Esophagus mucosa (tissue), 1 donor: ENCODE data around the gene RBM19. TPM values are rescaled to one million over a fixed set of nuclear protein-coding genes. Genes with fewer than 3 reads are reported as not detected.

Experiments
- ATAC-seq: fragments of 200-7000 bp; cut with Tn5 transposase; one replicate; pipeline ENCODE4 v1.9.1; 2020
- total RNA-seq: library from RNA; stranded (reverse); gene quantifications from one replicate; pipeline ENCODE4 v1.2.4, GENCODE V29; 2023
- donor health status: DM: yes; HTN: yes; CAD: no.

Gene RBM19
- total RNA-seq, 1 donor from 2014 or later: 21.7 TPM

DNA sequence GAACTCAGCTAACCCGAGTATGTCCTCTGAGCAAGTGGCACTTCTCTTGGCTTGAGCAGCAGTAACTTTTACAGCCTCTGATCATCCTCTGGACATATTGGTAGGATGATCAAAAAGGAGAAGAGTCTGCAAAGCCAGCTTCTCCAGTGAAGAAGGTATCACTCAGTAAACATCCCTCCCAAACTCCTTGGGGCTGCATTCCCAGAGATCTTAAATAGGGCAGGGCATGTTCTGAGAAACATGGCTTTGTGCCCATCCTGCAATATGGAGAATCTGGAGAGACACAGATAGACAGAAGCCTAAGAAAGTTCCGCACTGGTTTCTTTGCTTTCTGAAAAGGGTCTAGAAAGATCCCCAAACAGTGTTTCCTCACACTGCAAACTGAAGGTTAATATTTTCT, 65.4 kb downstream of the RBM19 start:
- ATAC-seq: peak; percentile 30

DNA sequence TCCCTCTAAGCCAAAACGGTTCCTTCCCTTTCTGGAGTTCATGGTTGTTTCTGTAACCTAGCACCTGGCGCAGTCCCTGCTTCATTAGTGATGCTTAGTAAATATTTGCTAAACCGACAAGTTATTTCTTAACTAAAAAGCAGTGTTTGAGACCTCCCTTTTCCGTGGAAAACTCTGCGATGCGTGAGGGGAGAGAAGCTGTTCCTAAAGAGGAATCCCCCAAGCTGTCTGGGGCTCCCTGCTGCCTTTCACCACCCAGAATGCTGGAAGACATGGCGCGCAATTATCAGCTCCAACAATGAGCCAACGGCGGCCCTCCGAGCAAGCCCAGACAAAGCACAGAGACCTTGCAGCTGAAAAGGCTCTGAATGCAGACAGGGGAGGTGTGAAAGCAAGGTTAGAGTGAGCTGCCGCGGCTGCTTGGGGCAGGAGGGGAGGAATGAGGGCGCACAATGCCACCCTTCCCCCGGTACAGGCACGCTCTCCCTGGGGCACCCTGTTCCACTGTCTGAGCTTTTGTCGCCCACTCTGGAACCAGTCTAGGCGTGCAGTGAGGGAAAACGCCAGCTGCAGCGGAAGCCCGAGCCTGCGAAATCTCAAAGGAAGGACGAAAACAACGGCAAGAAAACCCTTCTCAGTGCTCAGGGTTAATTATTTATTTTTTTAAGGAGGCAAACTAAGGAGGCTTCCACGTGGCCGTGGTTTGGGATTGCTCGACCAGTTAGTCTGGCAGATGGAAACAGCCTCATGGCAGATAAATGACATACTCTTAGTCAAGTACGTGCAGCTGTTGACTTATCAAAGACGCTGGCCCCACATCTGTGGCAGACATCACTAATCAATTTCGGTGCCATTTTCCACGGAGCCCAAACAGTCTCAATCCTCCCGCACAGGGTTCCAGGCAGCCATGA, 66.3 kb downstream of the RBM19 start:
- peak; percentile 76 for ATAC-seq

DNA sequence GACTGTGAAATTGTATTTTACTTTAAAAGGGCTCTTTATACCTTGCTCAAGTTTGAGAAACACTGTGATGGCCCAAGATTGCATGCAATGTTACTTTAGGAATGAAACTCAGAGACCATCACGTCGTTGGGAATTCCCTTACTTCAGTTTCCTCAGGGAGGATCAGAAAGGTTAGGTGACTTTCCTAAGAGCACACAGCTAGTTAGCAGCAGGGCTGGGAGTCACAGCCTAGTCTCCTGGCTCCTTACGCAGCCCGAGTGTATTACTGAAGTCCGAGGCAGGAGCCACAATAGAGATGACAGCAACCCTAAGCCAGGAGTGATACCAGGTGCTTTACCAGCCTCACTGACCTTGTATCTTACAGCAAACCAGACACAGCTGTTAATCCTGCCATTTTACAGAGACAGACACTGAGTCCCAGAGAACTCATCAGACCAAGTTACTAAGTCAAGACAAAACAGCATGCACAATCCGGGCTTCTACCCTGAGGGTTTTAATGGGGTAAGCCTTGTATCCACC, 67.0 kb downstream of the RBM19 start:
- no peak for ATAC-seq

DNA sequence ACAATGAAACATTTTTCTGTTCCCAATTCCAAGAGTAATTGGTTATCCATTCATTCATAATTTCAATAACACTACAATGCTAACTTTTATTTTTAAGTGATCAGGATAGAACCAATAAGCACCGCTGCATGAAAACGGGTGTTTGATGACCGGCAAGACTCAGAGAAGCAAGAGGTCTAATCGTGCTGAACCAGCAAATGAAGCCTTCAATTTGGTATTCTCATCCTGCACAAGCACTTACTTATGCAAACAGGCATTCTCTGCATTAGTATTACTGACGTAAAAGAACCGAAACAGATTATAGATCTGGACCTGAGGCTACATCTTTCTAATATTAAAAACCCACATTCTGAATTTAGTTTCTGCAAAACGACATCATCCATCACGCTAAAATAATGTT, 67.7 kb downstream of the RBM19 start:
- no peak for ATAC-seq

DNA sequence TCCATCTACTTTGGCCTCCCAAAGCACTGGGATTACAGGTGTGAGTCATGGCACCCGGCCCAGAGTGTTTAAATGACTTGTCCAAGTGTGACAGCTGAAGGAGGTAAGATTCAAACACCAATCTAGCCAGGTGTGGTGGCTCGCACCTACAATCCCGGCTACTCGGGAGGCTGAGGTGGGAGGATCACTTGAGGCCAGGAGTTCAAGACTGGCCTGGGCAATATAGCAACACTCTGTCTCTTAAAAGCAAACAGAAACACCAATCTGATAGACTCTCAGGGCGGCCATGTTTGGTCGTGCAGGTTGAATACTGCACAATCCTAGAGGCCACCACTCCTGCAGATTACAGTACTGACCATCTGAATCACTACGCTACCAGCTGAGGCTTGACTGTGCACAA, 68.7 kb downstream of the RBM19 start:
- no peak for ATAC-seq

DNA sequence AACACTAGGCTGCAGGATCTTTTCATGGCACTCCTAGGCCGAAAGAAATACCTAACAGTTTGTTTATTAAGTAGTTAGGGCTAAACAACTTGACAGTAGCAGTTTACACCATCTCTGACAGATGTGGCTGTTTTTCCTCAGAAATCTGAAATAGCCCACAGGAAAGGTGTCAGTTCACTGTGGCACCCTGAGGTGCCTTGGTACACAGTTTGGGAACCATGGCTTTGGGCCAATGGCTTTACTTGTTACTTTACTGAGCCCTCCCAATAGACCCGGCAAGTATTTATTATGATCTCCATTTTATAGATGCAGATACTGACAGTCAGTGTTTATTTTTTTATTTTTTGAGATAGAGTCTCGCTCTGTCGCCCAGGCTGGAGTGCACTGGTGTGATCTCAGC, 69.3 kb downstream of the RBM19 start:
- no peak for ATAC-seq

GRCh38 chr12:113896194-113896593, 69.9 kb downstream of the RBM19 start:
- no peak for ATAC-seq

- no peak for ATAC-seq
These were observed 70.9 kb downstream of the RBM19 start for GRCh38 chr12:113895176-113895575.

DNA sequence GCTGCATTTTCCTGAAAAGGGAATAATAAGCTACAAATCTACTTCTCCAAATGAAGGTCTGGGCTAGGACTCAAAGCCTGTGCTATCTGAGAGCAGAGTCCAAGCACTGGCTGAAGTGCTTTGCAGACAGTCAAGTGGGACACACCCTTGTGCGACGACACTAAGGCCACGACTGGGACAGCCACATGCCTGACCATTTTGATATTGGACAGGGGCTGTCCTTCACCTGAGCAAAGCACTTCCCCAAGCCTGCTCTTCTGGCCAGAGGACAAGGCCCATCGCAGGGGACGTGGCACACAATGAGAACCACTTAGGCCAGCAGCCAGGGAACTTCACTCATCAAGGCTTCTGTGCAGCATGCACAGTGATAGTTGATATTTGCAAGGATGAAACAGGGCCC, 71.4 kb downstream of the RBM19 start:
- no peak for ATAC-seq

GRCh38 chr12:113893221-113893620, 72.9 kb downstream of the RBM19 start:
- ATAC-seq: no peak

GRCh38 chr12:113892556-113892955, 73.6 kb downstream of the RBM19 start:
- ATAC-seq: no peak

DNA sequence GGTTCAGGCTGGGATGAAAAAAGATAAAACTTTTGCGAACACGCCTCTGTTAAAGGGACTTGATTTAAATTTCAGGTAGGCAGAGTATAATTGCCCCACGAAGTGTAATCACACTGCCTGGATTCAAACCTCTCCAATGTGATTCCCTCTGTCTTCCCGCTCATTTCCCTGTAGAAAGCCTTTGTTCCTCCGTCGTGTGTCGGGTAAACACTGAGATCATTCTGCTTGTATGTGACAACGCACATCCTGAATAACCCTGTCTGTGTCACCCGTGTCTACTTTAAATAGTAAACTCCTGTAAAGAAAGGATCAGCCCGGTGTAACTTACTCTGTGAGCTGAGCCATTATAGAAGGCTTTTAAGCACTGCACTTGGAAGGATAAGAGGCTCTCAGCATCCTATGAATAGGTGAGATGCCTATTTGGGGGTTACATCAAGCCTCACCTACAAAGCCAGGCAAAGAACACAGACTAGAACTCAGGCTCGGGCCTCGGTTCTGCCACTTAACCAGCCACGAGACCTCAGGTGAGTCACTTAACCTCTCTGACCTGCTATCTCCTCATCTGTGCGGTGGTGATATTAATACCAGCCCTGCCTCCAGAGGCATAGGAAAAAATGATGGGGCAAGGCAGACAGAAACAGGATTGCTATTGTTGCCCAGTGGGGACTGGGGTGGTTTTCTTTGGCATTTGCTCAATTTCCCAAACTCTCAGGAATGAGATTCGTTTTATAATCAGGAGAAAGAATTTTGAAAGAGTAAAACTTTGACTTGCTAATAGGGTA, 74.2 kb downstream of the RBM19 start:
- no peak for ATAC-seq

DNA sequence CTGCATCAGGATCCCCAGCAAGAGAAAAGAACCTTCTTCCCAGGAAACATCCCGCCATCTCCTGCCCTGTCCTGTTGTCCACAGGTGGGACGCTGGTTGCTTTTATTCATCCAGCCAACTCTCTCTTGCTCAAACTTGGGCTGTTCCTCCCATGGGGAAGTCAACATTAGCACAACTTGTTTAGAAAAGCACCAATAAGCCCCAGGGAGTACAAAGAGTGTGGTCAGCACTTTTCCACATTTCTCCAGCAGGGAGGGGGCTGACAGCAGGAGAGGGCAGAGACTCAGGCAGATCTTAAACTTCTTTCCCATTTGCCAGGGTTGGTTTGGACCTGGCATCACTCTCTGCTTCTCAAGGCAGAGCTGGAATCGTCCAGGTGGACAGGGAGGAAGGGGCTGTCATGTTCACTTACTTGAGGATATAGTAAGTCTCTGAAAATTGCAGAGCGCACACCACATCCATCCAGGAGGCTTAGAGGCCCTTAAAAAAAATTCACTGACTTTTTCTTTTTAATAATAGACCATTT, 74.9 kb downstream of the RBM19 start:
- no peak for ATAC-seq

GRCh38 chr12:113889891-113890581, 76.1 kb downstream of the RBM19 start:
- no peak for ATAC-seq

DNA sequence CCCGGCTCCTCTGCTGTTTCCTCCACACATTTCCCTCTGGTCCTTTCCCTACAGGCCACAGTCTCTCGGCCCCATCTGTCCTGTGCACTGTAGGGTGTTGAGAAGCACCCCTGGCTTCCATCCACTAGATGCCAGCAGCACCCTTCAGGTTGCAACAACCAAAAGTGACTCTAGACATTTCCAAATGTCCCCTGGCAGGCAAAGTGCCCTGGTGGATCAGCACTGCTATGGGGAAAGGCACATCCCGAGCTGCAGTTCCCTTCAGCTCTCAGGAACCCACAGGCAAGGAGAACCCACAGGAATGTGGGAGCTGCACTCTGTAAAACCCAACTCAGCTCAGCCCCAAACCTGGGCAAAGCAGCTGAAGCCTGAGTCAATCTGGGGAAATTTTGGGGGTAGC, 77.0 kb downstream of the RBM19 start:
- ATAC-seq: no peak

GRCh38 chr12:113888435-113888834, 77.7 kb downstream of the RBM19 start:
- ATAC-seq: no peak

DNA sequence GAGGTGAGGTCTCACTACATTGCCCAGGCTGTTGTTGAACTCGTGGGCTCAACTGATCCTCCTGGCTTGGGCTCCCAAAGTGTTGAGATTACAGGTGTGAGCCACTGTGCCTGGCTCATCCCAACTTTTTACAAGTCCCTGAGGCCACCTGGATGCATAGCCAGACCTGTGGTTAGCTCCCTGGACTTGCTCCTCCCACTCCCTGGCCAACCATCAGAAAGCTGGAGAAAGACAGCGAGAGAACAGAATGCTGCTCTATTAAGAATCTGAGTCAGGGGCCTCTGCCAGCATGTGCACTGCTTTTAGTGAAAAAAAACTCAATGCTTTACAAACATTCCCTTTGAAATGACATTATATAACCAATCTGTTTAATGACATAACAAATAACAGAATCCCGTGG, 78.2 kb downstream of the RBM19 start:
- no peak for ATAC-seq

DNA sequence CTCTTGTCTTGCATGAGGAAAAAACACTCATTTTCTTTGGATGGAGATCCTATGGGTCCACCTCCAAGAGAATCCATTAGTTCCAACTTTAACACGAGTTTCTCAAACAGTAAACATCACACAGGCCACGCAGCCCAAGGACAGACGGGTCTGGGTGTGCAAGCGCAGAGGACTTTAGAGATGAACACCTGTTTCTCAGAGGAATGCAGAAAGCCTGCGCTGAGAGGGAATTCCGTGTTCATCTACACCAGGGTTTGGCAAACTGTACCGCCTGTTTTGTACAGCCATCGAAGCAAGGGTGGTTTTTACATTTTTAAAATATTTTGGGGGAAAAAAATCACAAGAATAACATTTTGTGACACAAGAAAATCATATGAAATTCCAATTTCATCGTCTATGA, 79.4 kb downstream of the RBM19 start:
- no peak for ATAC-seq

GRCh38 chr12:113884392-113884791, 81.7 kb downstream of the RBM19 start:
- no peak for ATAC-seq

DNA sequence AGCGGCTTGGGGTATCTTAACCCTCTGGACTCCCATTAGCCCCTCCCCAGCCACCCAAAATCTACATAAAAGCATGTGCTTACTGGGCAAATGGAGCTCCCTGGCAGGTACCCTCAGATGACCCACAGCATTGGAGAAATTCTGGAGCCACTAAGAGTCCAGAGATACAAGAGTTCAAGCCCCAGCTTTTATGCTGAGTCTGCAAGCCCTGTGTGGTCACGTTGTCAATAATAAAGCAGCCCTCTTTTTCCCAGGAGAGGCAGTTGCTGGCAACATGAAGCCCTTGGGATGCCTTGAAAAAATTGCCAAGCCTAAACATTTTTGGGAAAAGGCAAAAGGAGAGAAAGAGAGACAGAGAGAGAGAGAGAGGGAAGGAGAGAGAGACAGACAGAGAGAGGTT, 83.4 kb downstream of the RBM19 start:
- ATAC-seq: no peak

- no peak for ATAC-seq
These were observed 84.8 kb downstream of the RBM19 start for GRCh38 chr12:113880988-113881962.

DNA sequence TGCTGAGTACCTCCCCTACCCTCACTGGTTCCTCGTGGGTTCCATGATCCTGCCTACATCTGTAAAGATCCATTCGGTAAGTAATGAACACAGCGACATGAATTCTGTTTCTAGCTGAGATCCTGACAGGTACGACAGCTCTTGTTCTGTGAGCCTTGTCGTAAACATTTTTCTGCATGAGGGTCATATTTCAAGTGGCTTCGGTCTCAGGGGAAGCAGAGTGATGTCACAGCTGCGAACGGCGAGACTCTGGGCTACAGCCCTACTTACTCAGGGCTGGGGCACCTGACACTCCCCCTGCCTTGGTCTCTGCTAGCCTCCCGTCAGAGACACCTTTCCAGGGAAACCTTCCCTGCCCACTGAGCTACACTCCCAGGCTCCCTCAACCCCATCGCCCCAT, 85.8 kb downstream of the RBM19 start:
- no peak for ATAC-seq
